ENCODE measurements around the gene MKX.

MKX gene

DNA sequence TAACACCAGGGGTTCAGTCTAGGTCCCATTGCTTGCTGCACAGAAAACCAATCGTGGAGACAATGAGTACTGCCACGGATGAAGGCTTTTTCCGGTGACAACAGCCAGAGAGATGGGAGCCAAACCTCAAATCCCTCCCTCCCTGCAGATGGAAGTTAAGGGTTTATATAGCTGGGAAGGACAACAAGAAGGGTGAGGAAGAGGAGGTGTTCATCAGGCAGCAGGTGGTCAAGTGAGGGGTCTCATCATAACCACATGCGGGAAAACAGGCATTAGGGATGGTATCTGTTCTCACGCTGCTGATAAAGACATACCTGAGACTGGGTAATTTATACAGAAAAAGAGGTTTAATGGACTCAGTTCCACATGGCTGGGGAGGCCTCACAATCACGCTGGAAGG is 91.3 kb downstream of the MKX start:
- no peak for DNase-seq (ENCODE audit: low read depth, low spot score)

DNA sequence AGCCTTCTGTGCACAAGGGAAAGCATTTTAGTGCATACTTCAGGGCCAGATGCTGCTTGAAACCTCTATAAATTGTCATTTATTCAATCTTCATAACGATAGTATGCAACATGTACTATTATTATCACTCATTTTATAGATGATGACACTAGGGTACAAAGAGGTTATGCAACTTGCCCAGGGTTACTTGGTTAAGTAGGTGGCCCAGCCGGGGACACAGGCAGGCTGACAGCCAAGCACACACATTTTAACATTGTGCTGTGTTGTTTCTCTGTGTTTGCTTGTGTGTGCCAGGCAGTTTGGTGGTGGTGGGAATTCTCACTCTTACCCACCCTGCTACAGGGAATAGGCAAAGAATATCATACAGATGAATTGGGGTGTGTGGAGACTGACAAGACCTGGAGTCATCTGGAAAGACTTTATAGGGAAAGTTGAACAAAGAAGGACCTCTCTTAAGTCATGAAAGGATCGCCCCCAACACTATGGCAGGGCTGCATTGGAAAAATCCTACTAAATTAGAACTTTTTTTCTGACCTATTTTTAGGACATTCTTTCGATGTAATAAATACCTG is 98.9 kb downstream of the MKX start:
- no peak for DNase-seq (ENCODE audit: low read depth, low spot score)

DNA sequence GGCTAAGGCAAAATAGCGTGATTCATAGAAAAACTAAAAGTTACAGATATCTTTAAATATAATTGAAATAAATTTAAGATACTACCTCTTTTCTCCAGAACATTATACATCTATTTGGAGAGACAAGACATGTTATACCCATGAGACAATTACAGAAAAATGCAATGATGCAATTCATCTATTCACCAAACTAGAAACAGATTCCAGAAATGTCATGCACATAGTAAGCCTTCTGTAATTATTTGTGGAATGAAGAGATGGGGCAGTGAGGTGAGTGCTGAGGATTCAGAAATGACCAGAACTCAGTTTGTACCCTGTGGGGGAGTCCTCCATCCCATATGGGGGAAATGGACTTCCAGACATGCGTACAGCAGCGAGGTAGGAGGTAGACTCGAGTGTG is 99.4 kb downstream of the MKX start:
- DNase-seq (ENCODE audit: low read depth, low spot score) = no peak

DNA sequence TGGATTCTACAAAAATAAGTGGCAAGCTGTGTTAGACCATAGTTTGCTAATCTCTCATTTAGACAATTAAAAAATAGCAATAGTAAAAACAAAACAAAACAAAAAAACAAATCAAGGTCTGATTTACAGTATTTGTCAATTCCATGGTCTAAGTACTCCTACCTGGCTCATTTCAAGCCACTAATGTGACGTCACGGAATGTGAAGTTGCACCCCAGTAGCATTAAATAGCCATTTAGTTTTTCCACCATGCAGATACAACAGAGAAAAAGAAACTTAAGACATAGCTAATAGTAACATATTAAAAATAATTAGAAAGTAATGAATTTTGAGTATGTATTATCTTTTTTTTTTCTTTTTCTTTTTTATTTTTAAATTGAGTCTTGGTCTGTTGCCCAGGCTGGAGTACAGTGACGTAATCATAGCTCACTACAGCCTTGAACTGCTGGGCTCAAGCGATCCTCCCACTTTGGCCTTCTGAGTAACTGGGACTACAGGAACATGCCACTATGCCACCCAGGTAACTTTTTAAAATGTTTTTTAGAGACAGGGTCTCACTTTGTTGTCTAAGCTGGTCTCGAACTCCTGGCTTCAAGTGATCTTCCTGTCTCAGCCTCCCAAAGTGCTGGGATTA is 101.2 kb downstream of the MKX start:
- no peak for DNase-seq (ENCODE audit: low read depth, low spot score)

DNA sequence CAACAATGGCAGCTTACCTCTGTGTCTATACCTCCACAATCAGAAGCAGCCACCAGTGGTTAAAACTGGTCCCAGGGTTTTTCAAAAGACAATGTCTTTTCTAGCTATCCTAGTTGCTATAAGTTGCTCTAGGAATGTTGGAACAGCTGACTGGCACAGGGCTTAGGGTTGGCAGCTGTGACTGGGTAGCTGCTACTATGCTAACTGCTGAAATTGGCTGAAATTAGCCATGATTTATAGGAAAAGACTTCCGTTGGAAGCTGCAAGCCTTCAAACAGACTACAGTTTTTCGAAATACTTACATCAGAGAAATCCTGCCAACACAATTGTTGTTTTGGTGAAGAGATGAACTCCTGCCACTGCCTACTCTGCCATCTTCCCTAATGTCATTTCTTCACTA is 102.3 kb downstream of the MKX start:
- no peak for DNase-seq (ENCODE audit: low read depth, low spot score)

DNA sequence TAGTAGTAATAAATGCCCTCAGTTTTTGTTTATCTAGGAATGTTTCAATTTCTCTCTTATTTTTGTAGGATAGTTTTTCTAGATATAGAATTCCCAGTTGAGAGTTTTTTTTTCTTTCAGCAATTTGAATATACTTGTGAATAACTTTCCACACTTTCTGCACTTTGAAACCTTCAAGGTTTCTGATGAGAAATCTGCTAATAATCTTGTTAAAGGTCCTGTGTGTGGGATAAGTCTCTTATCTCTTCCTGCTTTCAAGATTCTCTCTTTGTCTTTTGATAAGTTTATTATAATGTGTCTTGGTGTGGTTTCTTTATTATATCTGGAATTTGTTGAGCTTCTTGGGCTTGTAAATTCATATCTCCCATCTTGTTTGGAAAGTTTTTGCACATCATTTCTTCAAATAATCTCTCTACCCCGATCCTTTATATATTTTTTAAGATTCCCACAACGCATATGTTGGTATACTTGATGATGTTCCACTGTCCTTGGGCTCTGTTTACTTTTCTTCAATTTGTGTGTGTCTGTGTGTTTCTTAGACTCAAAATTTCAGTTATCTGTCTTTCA is 103.5 kb downstream of the MKX start:
- DNase-seq (ENCODE audit: low read depth, low spot score) = no peak

DNA sequence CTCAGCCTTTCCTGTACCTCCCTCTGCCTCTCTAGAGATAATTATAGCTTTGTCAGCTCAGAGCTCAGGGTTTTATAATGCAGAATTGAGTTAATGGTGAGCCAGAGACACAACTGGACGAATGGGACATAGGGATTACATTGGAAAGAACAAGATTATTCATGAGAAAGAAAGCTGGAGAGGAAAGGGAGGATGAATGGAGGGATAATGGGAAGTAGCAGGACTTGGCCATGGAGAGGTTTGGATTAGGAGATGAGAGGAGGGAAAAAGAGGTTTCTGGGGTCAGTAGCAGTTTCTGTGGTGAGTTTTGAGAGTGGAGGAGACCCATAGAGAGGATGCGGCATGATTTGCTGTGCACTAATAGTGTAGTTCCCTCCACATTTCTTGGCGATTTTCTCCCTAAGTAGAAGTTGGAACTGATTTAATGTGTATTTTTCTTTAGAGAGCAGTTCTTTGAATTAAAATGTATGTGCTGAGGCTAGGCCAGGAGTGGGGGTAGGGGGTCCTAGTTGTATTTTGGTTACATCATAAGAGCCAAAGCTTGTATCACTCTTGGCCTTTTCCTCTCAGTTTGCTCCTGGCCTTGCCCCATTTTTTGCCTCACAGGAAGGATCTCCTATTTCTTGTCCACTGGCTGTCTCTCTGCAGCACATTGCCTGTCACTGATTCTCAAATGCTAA is 107.4 kb downstream of the MKX start:
- DNase-seq (ENCODE audit: low read depth, low spot score) = no peak

DNA sequence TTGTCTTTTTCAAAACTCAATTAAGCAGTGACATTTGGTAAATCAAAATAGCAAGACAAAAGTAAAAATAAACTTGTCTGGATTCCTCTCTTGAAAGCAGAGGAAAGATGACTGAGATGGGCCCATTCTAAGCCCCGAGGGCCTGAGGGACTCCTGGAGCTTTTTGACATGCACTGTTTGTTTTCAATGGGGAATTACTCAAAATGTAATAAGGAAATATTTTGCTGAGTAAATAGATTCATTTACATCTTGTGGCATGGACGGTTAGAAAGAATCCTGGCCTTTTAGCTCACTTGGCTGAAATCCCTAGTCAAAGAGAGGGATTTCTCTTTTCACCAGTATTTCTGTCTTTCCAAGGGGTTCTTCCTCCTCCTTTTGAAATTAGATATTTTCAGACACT is 108.0 kb downstream of the MKX start:
- no peak for DNase-seq (ENCODE audit: low read depth, low spot score)

DNA sequence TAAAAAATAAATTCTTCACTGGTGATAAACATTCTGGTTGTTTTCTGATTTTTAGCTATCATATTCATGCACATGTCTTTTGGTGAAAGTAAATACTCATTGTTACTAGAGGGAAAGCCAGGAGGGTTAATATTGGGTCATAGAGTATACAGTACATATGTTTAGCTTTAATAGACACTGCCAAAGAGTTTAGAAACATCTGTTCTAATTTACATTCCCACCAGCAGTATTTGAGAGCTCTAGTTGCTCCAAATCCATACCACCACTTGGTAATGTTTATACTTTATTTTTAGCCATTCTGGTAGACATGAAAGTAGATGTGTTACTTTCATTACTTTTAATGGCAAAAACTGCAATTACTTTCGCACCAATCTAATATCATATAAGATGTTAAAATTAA is 108.8 kb downstream of the MKX start:
- no peak for DNase-seq (ENCODE audit: low read depth, low spot score)

DNA sequence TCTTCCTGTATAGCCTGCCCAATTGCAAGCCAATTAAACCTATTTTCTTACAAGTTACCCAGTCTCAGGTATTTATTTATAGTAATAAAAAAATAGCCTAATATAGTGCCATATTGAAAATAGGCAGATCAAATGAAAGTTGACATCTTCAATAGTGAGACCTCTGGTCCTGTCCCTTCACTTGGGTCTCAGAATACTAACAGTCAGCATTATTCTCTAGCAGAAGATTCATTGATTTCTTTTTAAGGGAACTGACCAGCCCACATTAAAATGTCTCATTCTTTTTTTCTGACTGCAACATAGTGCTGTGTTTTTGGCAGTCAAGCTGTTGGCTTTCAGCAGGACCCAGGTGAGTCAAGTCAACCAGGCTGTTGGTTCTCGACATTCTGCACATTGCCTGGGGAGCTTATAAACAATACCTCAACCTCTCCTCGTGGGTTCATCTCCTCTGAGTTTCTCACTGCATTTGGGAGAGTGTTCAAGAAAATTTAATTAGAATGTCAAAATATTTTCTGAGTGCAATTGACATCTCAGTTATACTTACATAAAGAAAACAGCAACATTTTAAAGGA is 109.8 kb downstream of the MKX start:
- DNase-seq (ENCODE audit: low read depth, low spot score) = no peak

DNA sequence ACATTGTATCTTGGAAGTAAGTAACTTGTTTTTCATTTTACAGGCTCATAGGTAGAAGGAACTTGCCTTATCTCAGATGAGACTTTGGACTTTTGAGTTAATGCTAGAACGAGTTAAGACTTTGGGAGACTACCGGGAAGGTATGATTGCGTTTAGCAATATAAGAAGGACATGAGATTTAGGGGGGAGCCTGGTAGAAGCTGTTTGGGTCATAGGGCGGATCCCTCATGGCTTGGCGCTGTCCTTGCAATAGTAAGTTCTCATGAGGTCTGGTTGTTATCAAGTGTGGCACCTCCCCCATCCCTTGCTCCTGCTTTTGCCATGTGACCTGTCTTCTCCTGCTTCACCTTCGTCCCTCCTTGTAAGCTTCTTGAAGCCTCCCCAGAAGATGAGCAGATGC is 110.3 kb downstream of the MKX start:
- no peak for DNase-seq (ENCODE audit: low read depth, low spot score)

DNA sequence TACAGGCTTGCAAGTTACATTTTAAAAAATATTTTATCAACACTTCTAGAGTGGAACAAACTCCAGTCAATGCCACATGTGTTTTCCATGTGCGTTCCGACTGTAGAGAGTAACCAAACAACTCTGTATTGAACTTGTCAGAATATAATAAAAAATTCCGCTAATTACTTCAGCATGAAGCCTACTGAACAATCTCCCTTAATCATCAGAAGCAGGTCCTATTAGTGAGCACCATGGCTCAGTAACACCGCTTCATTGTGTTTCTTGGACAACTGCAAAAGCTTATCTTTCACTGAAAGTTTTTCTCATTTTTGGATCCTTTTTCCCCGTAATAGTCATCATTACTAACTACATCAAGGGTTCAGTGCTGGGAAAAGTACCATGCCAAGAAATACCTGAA is 117.0 kb downstream of the MKX start:
- DNase-seq (ENCODE audit: low read depth, low spot score) = no peak

DNA sequence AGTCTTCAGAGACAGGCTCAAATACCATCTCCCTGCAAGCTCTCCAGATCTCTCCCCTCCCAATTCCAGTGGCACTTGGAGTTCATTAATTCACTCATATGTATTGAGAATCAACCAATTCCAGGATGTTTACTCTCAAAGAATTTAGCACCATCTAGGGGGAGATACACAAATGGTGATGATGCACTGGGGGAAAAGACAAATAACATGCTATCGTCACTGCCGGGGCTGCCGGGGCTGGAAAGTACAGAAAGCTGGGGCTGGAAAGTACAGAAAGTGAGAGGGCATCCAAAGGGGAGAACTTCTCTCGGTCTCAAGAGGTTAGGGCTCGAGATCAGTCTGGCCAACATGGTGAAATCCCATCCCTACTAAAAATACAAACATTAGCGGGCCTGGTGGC is 118.7 kb downstream of the MKX start:
- no peak for DNase-seq (ENCODE audit: low read depth, low spot score)

DNA sequence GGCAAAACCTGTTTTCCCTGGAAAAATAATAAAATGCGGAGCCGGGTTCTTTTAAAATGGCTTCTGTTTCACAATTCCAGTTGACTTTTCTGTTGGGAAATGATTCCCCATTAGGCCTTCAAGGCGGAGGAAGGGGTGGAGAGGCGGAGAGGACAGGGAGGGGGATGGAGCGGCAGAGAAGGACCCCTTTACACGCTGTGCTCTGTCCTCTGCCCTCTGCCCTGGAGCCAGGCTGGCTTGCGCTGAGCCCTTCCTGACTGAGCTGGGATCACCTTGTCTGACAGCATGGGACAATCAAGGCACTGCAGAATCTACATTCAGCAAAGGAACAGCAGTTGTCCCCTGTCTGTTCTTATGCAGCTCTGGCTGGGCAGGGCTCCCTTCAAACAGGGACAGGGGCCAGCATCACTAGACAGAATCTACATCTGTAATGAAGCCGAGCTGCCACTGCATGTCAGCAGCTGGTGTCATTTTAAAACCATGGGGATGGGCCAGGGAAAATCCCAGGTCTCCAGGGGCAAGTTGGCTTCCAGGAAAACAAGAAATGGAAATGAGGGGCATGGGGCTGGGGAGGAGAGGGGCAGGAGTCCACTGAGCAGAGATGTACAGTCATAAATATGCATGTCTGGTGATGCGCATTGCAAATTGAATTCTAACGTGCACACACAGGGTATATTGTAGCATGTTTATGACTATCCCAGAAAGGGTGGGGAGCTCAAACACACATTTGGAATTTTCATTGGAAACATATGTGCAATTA is 120.0 kb downstream of the MKX start:
- DNase-seq (ENCODE audit: low read depth, low spot score) = peak; percentile 46

DNA sequence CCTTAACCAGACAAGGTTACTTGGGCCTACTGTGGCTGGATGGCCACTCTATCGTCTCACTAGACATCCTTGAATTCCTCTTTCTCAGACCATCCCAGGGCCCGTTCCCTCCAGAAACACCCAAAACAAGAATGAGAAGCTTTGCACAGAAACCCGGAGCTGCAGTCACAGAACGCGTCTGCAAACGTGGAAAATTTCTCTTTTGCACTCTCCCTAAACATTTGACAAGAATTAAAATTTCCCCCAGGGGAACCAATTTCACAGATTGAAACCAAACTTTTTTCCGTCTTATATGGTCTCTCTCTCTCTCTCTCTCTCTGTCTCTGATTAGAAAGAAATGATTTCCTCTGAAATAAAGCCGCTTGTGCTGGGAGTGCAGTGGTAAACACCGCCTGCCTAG is 120.7 kb downstream of the MKX start:
- no peak for DNase-seq (ENCODE audit: low read depth, low spot score)

All from ELF-1 (cell line).